ENCODE data around the gene CHAMP1. TPM values are rescaled to one million over a fixed set of nuclear protein-coding genes. Genes with fewer than 3 reads are reported as not detected.

The CHAMP1 gene
- total and polyA plus RNA-seq, 2 of the 8 experiments (the other 6 are each of a cell fraction or from before 2014, with no cell fraction given), result 26.8 to 41.9 TPM

GRCh38 chr13:114328595-114328994 lies 14.3 kb downstream of the CHAMP1 start (continued):
- TF ChIP-seq CTBP2 (IDR thresholded peaks at IDR 0.05; ENCODE audit: borderline replicate concordance, insufficient read depth, insufficient read length, low read length) (no peak), MAX (IDR thresholded peaks at IDR 0.05) (no peak), RFX5 (IDR thresholded peaks at IDR 0.05; ENCODE audit: borderline replicate concordance, low read depth, low read length) (no peak)
- TF ChIP-seq, protein P1, sequence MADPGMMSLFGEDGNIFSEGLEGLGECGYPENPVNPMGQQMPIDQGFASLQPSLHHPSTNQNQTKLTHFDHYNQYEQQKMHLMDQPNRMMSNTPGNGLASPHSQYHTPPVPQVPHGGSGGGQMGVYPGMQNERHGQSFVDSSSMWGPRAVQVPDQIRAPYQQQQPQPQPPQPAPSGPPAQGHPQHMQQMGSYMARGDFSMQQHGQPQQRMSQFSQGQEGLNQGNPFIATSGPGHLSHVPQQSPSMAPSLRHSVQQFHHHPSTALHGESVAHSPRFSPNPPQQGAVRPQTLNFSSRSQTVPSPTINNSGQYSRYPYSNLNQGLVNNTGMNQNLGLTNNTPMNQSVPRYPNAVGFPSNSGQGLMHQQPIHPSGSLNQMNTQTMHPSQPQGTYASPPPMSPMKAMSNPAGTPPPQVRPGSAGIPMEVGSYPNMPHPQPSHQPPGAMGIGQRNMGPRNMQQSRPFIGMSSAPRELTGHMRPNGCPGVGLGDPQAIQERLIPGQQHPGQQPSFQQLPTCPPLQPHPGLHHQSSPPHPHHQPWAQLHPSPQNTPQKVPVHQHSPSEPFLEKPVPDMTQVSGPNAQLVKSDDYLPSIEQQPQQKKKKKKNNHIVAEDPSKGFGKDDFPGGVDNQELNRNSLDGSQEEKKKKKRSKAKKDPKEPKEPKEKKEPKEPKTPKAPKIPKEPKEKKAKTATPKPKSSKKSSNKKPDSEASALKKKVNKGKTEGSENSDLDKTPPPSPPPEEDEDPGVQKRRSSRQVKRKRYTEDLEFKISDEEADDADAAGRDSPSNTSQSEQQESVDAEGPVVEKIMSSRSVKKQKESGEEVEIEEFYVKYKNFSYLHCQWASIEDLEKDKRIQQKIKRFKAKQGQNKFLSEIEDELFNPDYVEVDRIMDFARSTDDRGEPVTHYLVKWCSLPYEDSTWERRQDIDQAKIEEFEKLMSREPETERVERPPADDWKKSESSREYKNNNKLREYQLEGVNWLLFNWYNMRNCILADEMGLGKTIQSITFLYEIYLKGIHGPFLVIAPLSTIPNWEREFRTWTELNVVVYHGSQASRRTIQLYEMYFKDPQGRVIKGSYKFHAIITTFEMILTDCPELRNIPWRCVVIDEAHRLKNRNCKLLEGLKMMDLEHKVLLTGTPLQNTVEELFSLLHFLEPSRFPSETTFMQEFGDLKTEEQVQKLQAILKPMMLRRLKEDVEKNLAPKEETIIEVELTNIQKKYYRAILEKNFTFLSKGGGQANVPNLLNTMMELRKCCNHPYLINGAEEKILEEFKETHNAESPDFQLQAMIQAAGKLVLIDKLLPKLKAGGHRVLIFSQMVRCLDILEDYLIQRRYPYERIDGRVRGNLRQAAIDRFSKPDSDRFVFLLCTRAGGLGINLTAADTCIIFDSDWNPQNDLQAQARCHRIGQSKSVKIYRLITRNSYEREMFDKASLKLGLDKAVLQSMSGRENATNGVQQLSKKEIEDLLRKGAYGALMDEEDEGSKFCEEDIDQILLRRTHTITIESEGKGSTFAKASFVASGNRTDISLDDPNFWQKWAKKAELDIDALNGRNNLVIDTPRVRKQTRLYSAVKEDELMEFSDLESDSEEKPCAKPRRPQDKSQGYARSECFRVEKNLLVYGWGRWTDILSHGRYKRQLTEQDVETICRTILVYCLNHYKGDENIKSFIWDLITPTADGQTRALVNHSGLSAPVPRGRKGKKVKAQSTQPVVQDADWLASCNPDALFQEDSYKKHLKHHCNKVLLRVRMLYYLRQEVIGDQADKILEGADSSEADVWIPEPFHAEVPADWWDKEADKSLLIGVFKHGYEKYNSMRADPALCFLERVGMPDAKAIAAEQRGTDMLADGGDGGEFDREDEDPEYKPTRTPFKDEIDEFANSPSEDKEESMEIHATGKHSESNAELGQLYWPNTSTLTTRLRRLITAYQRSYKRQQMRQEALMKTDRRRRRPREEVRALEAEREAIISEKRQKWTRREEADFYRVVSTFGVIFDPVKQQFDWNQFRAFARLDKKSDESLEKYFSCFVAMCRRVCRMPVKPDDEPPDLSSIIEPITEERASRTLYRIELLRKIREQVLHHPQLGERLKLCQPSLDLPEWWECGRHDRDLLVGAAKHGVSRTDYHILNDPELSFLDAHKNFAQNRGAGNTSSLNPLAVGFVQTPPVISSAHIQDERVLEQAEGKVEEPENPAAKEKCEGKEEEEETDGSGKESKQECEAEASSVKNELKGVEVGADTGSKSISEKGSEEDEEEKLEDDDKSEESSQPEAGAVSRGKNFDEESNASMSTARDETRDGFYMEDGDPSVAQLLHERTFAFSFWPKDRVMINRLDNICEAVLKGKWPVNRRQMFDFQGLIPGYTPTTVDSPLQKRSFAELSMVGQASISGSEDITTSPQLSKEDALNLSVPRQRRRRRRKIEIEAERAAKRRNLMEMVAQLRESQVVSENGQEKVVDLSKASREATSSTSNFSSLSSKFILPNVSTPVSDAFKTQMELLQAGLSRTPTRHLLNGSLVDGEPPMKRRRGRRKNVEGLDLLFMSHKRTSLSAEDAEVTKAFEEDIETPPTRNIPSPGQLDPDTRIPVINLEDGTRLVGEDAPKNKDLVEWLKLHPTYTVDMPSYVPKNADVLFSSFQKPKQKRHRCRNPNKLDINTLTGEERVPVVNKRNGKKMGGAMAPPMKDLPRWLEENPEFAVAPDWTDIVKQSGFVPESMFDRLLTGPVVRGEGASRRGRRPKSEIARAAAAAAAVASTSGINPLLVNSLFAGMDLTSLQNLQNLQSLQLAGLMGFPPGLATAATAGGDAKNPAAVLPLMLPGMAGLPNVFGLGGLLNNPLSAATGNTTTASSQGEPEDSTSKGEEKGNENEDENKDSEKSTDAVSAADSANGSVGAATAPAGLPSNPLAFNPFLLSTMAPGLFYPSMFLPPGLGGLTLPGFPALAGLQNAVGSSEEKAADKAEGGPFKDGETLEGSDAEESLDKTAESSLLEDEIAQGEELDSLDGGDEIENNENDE (IDR thresholded peaks at IDR 0.05; ENCODE audit: insufficient replicate concordance, low read length), result no peak
